ENCODE results near the gene CLDN14.

DNA sequence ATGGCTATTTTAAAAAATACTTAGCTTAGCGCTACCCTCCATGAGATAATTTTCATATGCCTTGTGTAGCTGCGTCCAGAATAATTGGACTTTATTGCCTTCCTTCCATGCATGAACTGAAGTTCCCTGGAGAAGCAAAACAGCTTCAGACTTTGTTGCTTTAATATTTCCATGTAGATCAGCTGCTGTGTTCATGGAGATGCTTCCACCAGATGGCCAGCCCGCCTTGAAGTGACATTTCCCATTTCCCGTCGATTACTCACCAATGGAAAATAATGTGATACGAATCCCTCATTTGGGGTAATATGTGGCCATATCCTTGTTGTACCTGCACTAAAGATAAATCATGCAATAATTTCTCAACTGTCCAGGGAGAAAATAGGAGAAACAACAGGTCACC is 47.4 kb upstream of the CLDN14 start:
- TF ChIP-seq, protein P1, sequence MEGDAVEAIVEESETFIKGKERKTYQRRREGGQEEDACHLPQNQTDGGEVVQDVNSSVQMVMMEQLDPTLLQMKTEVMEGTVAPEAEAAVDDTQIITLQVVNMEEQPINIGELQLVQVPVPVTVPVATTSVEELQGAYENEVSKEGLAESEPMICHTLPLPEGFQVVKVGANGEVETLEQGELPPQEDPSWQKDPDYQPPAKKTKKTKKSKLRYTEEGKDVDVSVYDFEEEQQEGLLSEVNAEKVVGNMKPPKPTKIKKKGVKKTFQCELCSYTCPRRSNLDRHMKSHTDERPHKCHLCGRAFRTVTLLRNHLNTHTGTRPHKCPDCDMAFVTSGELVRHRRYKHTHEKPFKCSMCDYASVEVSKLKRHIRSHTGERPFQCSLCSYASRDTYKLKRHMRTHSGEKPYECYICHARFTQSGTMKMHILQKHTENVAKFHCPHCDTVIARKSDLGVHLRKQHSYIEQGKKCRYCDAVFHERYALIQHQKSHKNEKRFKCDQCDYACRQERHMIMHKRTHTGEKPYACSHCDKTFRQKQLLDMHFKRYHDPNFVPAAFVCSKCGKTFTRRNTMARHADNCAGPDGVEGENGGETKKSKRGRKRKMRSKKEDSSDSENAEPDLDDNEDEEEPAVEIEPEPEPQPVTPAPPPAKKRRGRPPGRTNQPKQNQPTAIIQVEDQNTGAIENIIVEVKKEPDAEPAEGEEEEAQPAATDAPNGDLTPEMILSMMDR (IDR thresholded peaks at IDR 0.05 in 4 of 5, conservative IDR thresholded peaks at IDR 0.05 in 1 of 5) = no peak
- TF ChIP-seq POLR2A (IDR thresholded peaks at IDR 0.05) = no peak

Data from gastrocnemius medialis (tissue), 4 donors.